HepG2 (cell line): Measurements from ENCODE around the gene ELP5. TPM values are rescaled to one million over a fixed set of nuclear protein-coding genes. Genes with fewer than 3 reads are reported as not detected.

Experiments used
- ATF3 ChIP-seq: sonication (generic); formaldehyde crosslinking; IDR thresholded peaks from 2 replicates; pipeline ENCODE4 v1.4.0; 2020; ENCODE audit warnings: missing genetic modification reagents
- CCAR2 ChIP-seq: fragments of 200-400 bp; formaldehyde crosslinking; optimal IDR thresholded peaks from 2 replicates; pipeline ENCODE3; 2018; ENCODE audit warnings: low read depth, mild to moderate bottlenecking, low read length, moderate library complexity
- ELF1 ChIP-seq: sonication (generic); formaldehyde crosslinking; IDR thresholded peaks from 2 replicates; pipeline ENCODE4 v1.4.0; 2020; ENCODE audit warnings: missing genetic modification reagents
- KAT7 ChIP-seq: IDR thresholded peaks from 2 replicates; pipeline ENCODE4 v1.6.1; 2018; ENCODE audit warnings: borderline replicate concordance, missing compliant biosample characterization
- KLF6 ChIP-seq: IDR thresholded peaks from 2 replicates; pipeline ENCODE4 v1.8.0; 2016; ENCODE audit warnings: missing biosample characterization, missing genetic modification reagents
- LRRFIP1 ChIP-seq: sonication (generic); formaldehyde crosslinking; conservative IDR thresholded peaks from 2 replicates; pipeline ENCODE4 v1.4.0; 2020; ENCODE audit warnings: missing genetic modification reagents
- MTF2 ChIP-seq: sonication (generic); formaldehyde crosslinking; IDR thresholded peaks from 2 replicates; pipeline ENCODE4 v1.5.0; 2020; ENCODE audit warnings: missing genetic modification reagents, borderline replicate concordance
- NCOR1 ChIP-seq: fragments of 200-600 bp; sonication (generic); IDR thresholded peaks from 2 replicates; pipeline ENCODE4 v1.7.0; 2017; ENCODE audit warnings: antibody characterized with exemption, low read length, borderline replicate concordance
- NFRKB ChIP-seq: fragments of 450-650 bp; IDR thresholded peaks from 2 replicates; pipeline ENCODE4 v1.6.1; 2017
- PCBP2 ChIP-seq: fragments of 200-400 bp; formaldehyde crosslinking; optimal IDR thresholded peaks from 2 replicates; pipeline ENCODE3; 2018; ENCODE audit warnings: low read length, low read depth; ENCODE audit not compliant: poor library complexity, severe bottlenecking
- POGK ChIP-seq: sonication (generic); formaldehyde crosslinking; conservative IDR thresholded peaks from 2 replicates; pipeline ENCODE4 v1.8.0; 2022; ENCODE audit warnings: mild to moderate bottlenecking, moderate library complexity, missing genetic modification reagents
- THAP11 ChIP-seq: IDR thresholded peaks from 2 replicates; pipeline ENCODE4 v1.6.1; 2016; ENCODE audit warnings: missing biosample characterization, missing genetic modification reagents
- ZNF292 ChIP-seq: sonication (generic); formaldehyde crosslinking; IDR thresholded peaks from 2 replicates; pipeline ENCODE4 v1.8.1; 2022; ENCODE audit warnings: mild to moderate bottlenecking, low read depth, missing genetic modification reagents, borderline replicate concordance
- ZNF597 ChIP-seq: sonication (generic); formaldehyde crosslinking; IDR thresholded peaks from 2 replicates; pipeline ENCODE4 v1.5.0; 2020; ENCODE audit warnings: missing genetic modification reagents
- ZNF737 ChIP-seq: sonication (generic); formaldehyde crosslinking; IDR thresholded peaks from 2 replicates; pipeline ENCODE4 v1.5.0; 2020; ENCODE audit warnings: missing genetic modification reagents, mild to moderate bottlenecking, borderline replicate concordance
- ZSCAN25 ChIP-seq: sonication (generic); formaldehyde crosslinking; IDR thresholded peaks from 2 replicates; pipeline ENCODE4 v1.8.0; 2022; ENCODE audit warnings: mild to moderate bottlenecking, missing genetic modification reagents
- ZSCAN29 ChIP-seq: sonication (generic); formaldehyde crosslinking; conservative IDR thresholded peaks from 2 replicates; pipeline ENCODE4 v1.4.0; 2020; ENCODE audit warnings: mild to moderate bottlenecking, missing genetic modification reagents
- ZSCAN30 ChIP-seq: sonication (generic); formaldehyde crosslinking; IDR thresholded peaks from 2 replicates; pipeline ENCODE4 v1.5.0; 2020; ENCODE audit warnings: mild to moderate bottlenecking, missing genetic modification reagents
- polyA plus RNA-seq, 8 experiments: library from polyadenylated mRNA; depleted of rRNA in 3 of 8; stranded (reverse) in 7 of 8; unstranded in 1 of 8; fragments of >200 nt; fragmentation: Illumina TruSeq in 4 of 8; extraction: Trizol in 4 of 8; gene quantifications; 2 replicates each; pipeline versions ENCODE4 v1.2.1 to v1.2.3, GENCODE V29; 2011 to 2016; ENCODE audit warnings: low read depth in 4 of 8, missing spikeins in 1 of 8, mixed read lengths in 1 of 8; ENCODE audit not compliant: insufficient read depth in 1 of 8
- total RNA-seq, 5 experiments: library from RNA; depleted of rRNA; stranded (reverse); fragments of >200 nt; fragmentation: Illumina TruSeq; extraction: Trizol; gene quantifications; 2 replicates each; pipeline ENCODE4 v1.2.3, GENCODE V29; 2016; ENCODE audit warnings: low read depth in 1 of 5
- TF ChIP-seq, protein P1 (sequence below): sonication (generic); formaldehyde crosslinking; conservative IDR thresholded peaks from 2 replicates; pipeline ENCODE4 v1.4.0; 2020; ENCODE audit warnings: missing genetic modification reagents
- TF ChIP-seq, protein P2 (sequence below): sonication (generic); formaldehyde crosslinking; IDR thresholded peaks from 2 replicates; pipeline ENCODE4 v1.8.1; 2023; ENCODE audit warnings: mild to moderate bottlenecking, missing genetic modification reagents

ELP5 gene
- total and polyA plus RNA-seq, 2 of the 13 experiments (the other 11 are each of a cell fraction or from before 2014, with no cell fraction given): 67.6 to 69.8 TPM

- TF ChIP-seq, protein P1, sequence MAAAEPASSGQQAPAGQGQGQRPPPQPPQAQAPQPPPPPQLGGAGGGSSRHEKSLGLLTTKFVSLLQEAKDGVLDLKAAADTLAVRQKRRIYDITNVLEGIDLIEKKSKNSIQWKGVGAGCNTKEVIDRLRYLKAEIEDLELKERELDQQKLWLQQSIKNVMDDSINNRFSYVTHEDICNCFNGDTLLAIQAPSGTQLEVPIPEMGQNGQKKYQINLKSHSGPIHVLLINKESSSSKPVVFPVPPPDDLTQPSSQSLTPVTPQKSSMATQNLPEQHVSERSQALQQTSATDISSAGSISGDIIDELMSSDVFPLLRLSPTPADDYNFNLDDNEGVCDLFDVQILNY (CRISPR knock-in tag): 0 out of 2 replicates have a peak, but pooled peaks have one; percentile 20
- no peak for TF ChIP-seq ZNF737 (CRISPR knock-in tag)
- TF ChIP-seq ZSCAN25: no peak
- TF ChIP-seq ZNF292: no peak
- TF ChIP-seq, protein P2, sequence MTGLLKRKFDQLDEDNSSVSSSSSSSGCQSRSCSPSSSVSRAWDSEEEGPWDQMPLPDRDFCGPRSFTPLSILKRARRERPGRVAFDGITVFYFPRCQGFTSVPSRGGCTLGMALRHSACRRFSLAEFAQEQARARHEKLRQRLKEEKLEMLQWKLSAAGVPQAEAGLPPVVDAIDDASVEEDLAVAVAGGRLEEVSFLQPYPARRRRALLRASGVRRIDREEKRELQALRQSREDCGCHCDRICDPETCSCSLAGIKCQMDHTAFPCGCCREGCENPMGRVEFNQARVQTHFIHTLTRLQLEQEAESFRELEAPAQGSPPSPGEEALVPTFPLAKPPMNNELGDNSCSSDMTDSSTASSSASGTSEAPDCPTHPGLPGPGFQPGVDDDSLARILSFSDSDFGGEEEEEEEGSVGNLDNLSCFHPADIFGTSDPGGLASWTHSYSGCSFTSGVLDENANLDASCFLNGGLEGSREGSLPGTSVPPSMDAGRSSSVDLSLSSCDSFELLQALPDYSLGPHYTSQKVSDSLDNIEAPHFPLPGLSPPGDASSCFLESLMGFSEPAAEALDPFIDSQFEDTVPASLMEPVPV: peak; percentile 71; the same call in 1 of the 2 replicates
- TF ChIP-seq CCAR2: no peak
- peak; percentile 21; the same call in 1 of the 2 replicates for TF ChIP-seq KLF6 (CRISPR knock-in tag)
- no peak for TF ChIP-seq KAT7 (CRISPR knock-in tag)
- TF ChIP-seq POGK (CRISPR knock-in tag): 0 out of 2 replicates have a peak, but pooled peaks have one; percentile 14
- no peak for TF ChIP-seq ZNF597 (CRISPR knock-in tag)
- TF ChIP-seq NCOR1: no peak
- TF ChIP-seq ATF3 (CRISPR knock-in tag): 0 out of 2 replicates have a peak, but pooled peaks have one; percentile 6
- TF ChIP-seq MTF2 (CRISPR knock-in tag): no peak
- TF ChIP-seq ZSCAN30: 0 out of 2 replicates have a peak, but pooled peaks have one; percentile 30
- no peak for TF ChIP-seq PCBP2
- peak; percentile 91 for TF ChIP-seq THAP11
- TF ChIP-seq ZSCAN29 (CRISPR knock-in tag): no peak
- peak; percentile 79 for TF ChIP-seq NFRKB
- no peak for TF ChIP-seq LRRFIP1 (CRISPR knock-in tag)
- peak; percentile 81 for TF ChIP-seq ELF1 (CRISPR knock-in tag)
Measured at GRCh38 chr17:7251661-7252175, 297 bp upstream of the ELP5 start, which contains the start of gene CTDNEP1 (continued).
